GM19395 (cell line): ENCODE results near the gene MCM9.

Source experiments
- ATAC-seq: cut with Tn5 transposase; IDR thresholded peaks from one replicate; pipeline ENCODE4 v1.9.1; 2021; ENCODE audit warnings: mild to moderate bottlenecking, moderate library complexity; ENCODE audit not compliant: unreplicated experiment

The MCM9 gene

DNA sequence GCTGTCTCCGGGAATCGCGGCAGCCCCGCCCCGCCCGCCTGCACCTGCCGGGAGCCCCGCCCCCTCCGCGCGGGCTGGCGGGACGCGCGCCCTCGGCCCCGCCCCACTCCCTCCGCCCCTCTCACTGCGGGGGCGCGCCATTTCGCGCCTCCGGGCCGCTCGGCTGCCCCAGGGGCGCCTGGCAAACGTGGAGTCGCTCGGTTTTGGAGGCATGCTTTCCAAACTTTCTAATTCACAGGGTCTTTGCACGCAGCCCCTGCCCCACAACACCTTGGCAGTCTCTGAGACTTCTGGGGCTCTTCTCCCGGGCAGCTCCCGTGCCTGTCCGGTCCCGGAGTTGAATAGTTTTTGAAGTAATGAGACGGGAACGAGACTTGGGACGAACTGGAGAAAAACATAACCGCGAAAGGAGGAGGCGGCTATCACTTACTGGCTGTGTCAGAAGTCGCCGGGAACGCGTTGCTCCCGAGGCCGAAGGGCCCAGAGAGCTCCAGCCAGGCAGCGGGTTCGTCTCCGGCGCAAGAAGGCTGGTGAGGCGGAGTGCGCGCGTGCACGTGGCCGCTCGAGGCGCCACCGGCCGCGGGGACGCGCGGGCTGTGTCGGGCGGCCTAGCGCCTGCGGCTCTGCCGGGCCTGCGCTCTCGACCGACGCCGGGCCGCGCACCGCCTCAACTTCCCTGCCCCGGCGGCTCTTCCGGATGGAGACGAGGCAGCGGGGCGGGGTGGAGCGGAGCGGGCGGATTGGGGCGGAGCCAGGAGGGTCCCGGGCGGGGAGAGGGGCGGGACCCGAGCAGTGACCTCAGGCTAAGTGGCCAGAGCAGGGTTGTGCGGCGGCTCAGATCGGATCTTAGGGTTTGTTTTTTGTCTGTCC is at the start of gene MCM9:
TSS of gene MCM9 (minus strand) at position 699 of the 870 bp plus-strand sequence. CDS start 3,436 bp downstream, outside the sequence.
- ATAC-seq, result peak; percentile 93

GRCh38 chr6:118984342-118984741 is 49.4 kb upstream of the MCM9 start:
- ATAC-seq, result no peak

DNA sequence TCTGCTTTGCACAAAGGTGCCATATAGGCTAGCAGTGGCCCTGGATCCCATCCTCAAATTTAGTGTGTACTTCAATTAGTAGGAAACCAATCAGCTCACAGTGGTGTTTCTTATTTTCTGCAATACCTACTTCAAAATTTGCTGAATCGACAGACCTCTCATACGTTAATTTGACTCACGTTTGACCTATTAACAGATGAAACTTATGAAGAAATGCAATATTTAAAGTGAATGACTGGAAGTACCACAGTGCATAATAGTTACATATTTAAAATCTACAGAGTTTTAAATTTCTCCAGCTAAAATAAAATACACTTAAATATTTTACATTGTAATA is 47.6 kb upstream of the MCM9 start:
- no peak for ATAC-seq

DNA sequence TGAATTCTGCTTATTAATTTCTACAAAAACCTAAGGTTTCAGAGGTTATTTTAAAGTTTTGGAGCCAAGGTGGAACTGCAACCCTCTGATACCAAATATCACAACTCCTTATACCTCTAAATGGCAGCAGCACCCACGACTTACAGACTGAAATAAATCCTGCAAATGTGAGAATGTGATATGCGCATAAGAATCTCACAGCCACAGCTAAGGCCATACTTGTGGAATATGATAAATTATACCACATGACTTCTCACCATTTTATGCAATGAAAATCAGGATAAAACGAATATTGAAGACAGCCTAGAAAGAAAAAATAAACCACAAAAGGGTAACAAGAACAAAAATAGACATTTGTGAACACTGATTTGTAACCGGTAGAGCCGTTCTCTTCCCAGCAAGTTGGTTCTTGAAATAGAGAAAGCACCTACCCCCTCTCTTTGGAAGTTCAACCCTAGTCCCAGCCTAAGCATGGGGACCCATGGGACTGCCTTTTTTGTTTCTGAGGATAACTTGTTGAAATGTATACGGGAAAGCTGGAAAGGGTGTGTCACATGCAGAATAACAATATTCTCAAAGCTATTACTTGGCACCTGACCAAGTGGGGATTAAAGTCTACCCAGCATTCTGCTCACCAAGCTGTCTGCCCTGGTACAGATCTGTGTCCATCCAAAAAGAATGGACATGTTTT is 47.1 kb upstream of the MCM9 start:
- no peak for ATAC-seq

DNA sequence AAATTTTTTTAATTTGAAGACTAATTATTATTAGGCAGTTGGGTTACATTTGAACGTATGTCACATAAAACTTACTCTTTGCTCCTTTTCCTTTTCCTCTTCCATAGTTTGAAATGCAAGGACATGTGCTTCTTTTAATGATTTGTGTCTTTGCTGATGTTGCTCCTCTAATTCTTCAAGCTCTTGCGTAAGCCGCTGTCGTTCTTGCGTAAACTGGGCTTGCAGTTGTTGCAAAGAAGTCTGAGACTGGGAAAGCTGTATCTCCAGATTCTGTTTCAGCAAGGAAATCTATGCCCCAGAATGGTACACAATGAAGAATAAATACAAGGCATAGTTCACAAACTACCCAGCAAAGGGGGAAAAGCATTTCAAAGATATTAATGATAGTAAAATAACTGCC is 45.1 kb upstream of the MCM9 start:
- no peak for ATAC-seq

DNA sequence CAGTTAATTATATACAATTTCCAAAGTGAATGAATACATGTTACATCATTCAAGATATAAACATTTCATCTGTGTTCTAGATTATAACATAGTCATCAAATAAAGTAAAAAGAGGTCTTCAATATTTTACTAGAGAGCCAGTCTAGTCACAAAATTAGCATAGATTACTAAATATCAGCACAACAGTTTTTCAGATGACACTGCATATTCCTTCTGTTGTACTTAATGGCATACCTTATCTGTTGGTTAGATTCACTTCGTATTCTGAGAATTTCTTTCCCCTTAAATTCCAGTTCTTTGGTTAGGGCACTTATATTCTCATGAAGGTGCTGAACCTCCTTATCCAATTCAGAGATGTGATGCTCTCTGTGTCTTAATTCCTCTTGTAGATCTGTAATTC is 39.8 kb upstream of the MCM9 start:
- ATAC-seq, result no peak

DNA sequence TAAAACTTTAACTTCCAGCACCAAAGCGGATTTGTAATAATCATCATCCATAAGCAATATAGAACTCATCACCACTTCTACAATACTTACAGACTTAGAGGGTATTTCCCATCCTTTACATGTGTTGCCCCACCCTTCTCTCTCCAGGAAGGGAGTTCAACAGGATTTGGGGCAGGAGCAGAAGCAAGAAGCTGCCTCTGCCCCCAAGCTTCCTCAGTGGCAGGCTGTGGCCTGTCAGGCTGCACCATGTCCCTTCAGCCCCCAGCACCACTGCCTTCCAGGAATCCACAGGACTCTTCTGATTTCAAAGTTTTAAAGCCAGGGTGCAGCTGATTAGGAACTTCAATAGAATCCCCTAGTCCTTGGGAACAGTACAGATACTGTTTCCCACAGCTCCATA is 36.7 kb upstream of the MCM9 start:
- ATAC-seq, result no peak

- no peak for ATAC-seq
Observed at GRCh38 chr6:118970866-118971265, 35.9 kb upstream of the MCM9 start.

GRCh38 chr6:118968416-118968815 is 33.5 kb upstream of the MCM9 start:
- ATAC-seq, result no peak

DNA sequence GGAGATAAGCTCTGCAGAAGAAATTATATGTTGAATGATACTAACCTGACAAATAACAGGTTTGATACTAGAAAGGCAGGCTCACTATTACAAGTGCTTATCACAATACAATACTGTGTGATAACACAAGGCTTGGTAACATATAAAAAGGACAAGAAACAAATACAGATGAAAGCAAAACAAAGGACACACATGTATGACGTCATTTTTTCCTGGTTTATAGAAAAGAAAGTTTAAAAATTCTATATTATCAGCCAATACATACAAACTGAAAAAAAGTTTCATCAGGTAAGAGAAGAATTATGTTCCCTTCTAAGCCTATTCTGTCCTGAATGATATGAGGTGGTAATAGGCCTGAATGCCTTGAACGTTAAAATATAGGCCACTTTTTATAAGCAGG is 32.3 kb upstream of the MCM9 start:
- ATAC-seq, result no peak

DNA sequence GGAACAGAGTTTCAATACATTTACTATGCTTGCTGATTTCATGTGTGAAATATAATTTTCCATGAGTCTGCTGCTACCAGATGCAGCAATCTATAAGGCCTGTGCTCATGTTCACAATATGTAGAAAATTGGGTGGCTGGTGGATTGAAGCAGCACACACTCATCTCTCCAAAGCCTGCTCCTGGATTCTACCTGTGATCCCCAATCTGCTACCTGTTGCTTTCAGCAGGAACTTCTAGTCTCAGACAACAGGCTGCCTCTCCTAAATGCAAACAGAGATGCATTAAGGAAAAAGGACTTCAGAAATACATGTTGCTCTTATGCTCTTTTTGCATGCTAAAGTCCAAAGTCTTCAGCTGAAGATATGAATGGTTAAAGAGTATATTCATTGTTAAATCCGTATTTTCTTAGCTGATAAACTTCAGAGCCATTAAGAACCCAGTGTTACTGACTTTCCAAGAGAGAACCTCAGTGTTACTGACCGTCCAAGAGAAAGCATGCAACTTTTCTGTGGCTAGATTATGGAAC is 30.9 kb upstream of the MCM9 start:
- no peak for ATAC-seq

- ATAC-seq, result no peak
Observed at GRCh38 chr6:118965371-118965770, 30.4 kb upstream of the MCM9 start.

DNA sequence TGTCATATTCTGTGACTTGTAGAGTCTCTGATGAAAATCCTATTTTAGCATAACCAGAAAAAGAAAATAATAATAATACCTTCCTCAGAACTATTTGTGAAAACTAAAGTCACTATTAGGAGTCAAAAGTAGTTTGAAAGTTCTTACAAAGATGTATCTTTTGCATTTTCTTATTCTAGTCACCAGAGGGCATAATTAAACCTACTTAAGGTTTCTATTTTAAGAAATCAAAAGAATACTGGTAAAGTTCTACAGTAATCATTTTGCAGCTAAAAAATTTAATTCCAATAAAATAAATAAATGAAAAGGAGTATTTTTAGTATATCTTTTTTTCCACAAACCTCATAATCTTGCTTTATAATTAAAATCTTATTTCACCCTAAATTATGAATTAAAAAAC is 28.0 kb upstream of the MCM9 start:
- no peak for ATAC-seq

DNA sequence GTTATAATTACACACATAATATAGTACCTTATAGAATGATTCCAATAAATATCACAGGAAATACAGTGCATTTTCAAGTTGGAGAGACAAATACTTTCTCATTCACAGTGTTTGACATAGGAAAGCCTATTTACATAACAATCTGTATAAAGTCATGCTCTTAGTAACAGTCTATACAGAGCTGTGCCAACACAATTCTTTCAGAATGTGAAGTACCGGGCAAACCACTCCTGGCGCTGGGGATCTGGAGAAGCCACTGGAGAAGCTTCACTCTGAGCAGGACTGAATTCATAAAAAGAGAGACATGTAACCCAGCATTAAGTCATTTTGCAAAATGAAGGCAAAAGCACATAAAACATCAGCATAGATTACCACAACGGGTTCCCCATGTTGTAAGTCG is 24.9 kb upstream of the MCM9 start:
- ATAC-seq, result no peak

DNA sequence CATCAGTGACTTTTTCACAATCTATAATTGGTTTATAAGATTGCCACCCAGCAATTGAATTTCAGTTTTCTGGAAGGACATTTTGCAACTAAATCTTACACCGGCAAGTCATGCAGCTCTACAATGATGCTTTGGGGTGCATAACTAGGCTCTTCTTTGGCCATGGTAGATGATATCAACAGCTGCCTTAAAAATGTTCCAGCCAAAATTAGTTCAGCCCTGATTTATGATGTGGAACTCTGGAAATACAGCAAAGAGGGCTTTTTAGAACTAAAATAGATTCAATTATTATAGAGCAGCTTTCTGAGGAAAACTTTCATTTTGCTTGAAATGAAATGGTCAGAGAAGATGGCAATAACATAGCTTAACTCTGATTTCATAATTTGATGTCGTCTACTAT is 18.4 kb upstream of the MCM9 start:
- ATAC-seq, result no peak

- no peak for ATAC-seq
Observed at GRCh38 chr6:118952683-118953082, 17.7 kb upstream of the MCM9 start.

- ATAC-seq, result no peak
Observed at GRCh38 chr6:118945217-118945616, 10.3 kb upstream of the MCM9 start.

GRCh38 chr6:118940770-118941169 is 5.8 kb upstream of the MCM9 start:
- ATAC-seq, result no peak

DNA sequence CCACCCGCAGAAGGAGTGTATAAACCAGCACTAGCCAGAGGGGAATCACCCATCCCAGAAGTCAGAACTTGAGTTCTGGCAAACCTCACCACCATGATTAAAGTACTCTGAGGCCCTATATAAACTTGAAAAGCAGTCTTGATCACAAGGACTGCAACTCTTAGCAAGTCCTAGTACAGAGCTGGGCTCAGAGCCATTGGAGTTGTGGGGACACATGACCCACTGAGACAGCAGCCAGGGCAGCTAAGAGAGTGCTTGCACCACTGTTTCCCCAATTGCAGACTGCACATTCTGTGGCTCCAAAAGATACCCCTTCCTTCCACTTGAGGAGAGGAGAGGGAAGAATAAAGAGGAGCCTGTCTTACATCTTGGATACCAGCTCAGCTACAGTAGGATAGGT is 4.7 kb upstream of the MCM9 start:
- ATAC-seq, result no peak

- ATAC-seq, result no peak
Observed at GRCh38 chr6:118935978-118936703, 1.2 kb upstream of the MCM9 start.

GRCh38 chr6:118935331-118935668 is 341 bp upstream of the MCM9 start:
- ATAC-seq, result peak; percentile 24
